Naive thymus-derived CD4-positive, alpha-beta T cell (primary cell): Measurements from ENCODE around the gene DGCR2. TPM values are rescaled to one million over a fixed set of nuclear protein-coding genes. Genes with fewer than 3 reads are reported as not detected.

Source experiments
- ATAC-seq: fragments of 150-1000 bp; cut with Tn5 transposase; 2 replicates; pipeline ENCODE4 v1.10.0; 2021; ENCODE audit warnings: mild to moderate bottlenecking, moderate library complexity
- CTCF ChIA-PET: fragments of 350-600 bp; sonication (Branson Sonifier 250); formaldehyde crosslinking; loops from one replicate; lab custom pipeline; 2021; ENCODE audit warnings: antibody characterized with exemption; lab: Charles Lee
- POLR2A ChIA-PET: fragments of 350-600 bp; sonication (Branson Sonifier 250); formaldehyde crosslinking; loops from one replicate; lab custom pipeline; 2021; ENCODE audit warnings: antibody characterized with exemption, inconsistent platforms; lab: Charles Lee
- DNase-seq, 9 donors: peaks; one replicate each; pipeline versions ENCODE4 v3.0.0 to v3.0.0-alpha.2; 2020 to 2022; ENCODE audit warnings: mixed read lengths in 1 of 9
- H3K27ac ChIP-seq: one replicate; pipeline ENCODE4 v1.7.0; 2013; ENCODE audit warnings: mild to moderate bottlenecking, low read depth, low read length, moderate library complexity
- H3K27me3 ChIP-seq, 2 donors: one replicate each; pipeline ENCODE4 v1.7.0; 2013; ENCODE audit warnings: low read length in 2 of 2, mild to moderate bottlenecking in 2 of 2, moderate library complexity in 2 of 2; ENCODE audit not compliant: control insufficient read depth in 2 of 2, insufficient read depth in 2 of 2
- H3K36me3 ChIP-seq, 3 experiments: 1 replicate in 2 of 3; 2 replicates in 1 of 3; pipeline ENCODE4 v1.7.0; 2013; ENCODE audit warnings: low read length in 3 of 3, mild to moderate bottlenecking in 3 of 3, moderate library complexity in 1 of 3; ENCODE audit not compliant: insufficient read depth in 3 of 3, control insufficient read depth in 2 of 3
- H3K4me1 ChIP-seq, 2 donors: one replicate each; pipeline ENCODE4 v1.7.0; 2013; ENCODE audit warnings: low read length in 2 of 2, mild to moderate bottlenecking in 2 of 2, moderate library complexity in 1 of 2; ENCODE audit not compliant: control insufficient read depth in 2 of 2, insufficient read depth in 2 of 2
- H3K4me3 ChIP-seq: 2 replicates; pipeline ENCODE4 v1.7.0; 2013; ENCODE audit warnings: mild to moderate bottlenecking, low read length
- H3K9me3 ChIP-seq, 3 experiments: 1 replicate in 2 of 3; 2 replicates in 1 of 3; pipeline ENCODE4 v1.7.0; 2013; ENCODE audit warnings: low read length in 3 of 3; ENCODE audit not compliant: control insufficient read depth in 2 of 3
- H3K27ac Mint-ChIP-seq, 9 donors: one replicate each; pipeline ENCODE4 v1.8.0; 2020 to 2022; ENCODE audit warnings: mixed read lengths in 9 of 9, mild to moderate bottlenecking in 8 of 9, moderate library complexity in 5 of 9, inconsistent platforms in 2 of 9
- H3K27me3 Mint-ChIP-seq, 5 donors: one replicate each; pipeline ENCODE4 v1.8.0; 2021 to 2022; ENCODE audit warnings: mixed read lengths in 5 of 5, mild to moderate bottlenecking in 1 of 5
- H3K36me3 Mint-ChIP-seq, 5 donors: one replicate each; pipeline ENCODE4 v1.8.0; 2020 to 2022; ENCODE audit warnings: mixed read lengths in 5 of 5, mild to moderate bottlenecking in 3 of 5, inconsistent platforms in 1 of 5
- H3K4me1 Mint-ChIP-seq, 7 donors: one replicate each; pipeline ENCODE4 v1.8.0; 2020 to 2022; ENCODE audit warnings: mixed read lengths in 7 of 7, mild to moderate bottlenecking in 3 of 7, inconsistent platforms in 1 of 7
- H3K4me3 Mint-ChIP-seq, 10 donors: one replicate each; pipeline ENCODE4 v1.8.0; 2020 to 2022; ENCODE audit warnings: mild to moderate bottlenecking in 10 of 10, mixed read lengths in 10 of 10, moderate library complexity in 6 of 10, inconsistent platforms in 2 of 10
- H3K9me3 Mint-ChIP-seq, 11 donors: one replicate each; pipeline ENCODE4 v1.8.0; 2020 to 2022; ENCODE audit warnings: mixed read lengths in 11 of 11, mild to moderate bottlenecking in 4 of 11, inconsistent platforms in 1 of 11, moderate library complexity in 1 of 11
- intact Hi-C, 2 donors: fragments of 100-400 bp; cut with micrococcal nuclease; formaldehyde crosslinking; loops; one replicate each; pipeline ENCODE4 v1.15.1; 2023
- polyA plus RNA-seq, 2 donors: library from polyadenylated mRNA; unstranded; fragments of 300-500 nt; fragmentation: Illumina TruSeq; gene quantifications; one replicate each; pipeline ENCODE4 v1.2.3, GENCODE V29; 2021
- total RNA-seq, 6 experiments: library from RNA in 5 of 6; stranded (reverse) in 5 of 6; gene quantifications; 1 replicate in 5 of 6; 2 replicates in 1 of 6; pipeline ENCODE4 v1.2.3 and lab custom pipeline; 2021 to 2026

Gene DGCR2
- total and polyA plus RNA-seq, 7 experiments from 2014 or later: 38.8 to 81.9 (median 50.4) TPM

- intact Hi-C loops: no loop called here
- H3K4me3 ChIP-seq: no peak overlapping the region
- H3K4me1 ChIP-seq: no peaks in the 10 kb centered on the region
- H3K4me3 Mint-ChIP-seq: no peak overlapping the region
- no peak overlapping the region for H3K27ac ChIP-seq
- peaks cover 0 to 12% (median 0%) of the 10 kb centered on the region in 7 donors for H3K4me1 Mint-ChIP-seq
- peaks cover 20 to 96% (median 23%) of the 10 kb centered on the region in 3 experiments for H3K36me3 ChIP-seq
- DNase-seq (no peak), ATAC-seq (no peak)
- H3K9me3 ChIP-seq: no peaks in the 10 kb centered on the region
- POLR2A ChIA-PET: no interaction called here
- peaks cover 8 to 51% (median 10%) of the 10 kb centered on the region in 5 donors for H3K36me3 Mint-ChIP-seq
- no peaks in the 10 kb centered on the region for H3K27me3 ChIP-seq
- CTCF ChIA-PET: interaction anchor here (0.6 kb wide), 1 partner anchor 11 kb away, joined by 3 read pairs; no protein-coding TSS in a partner anchor
- no peaks in the 10 kb centered on the region for H3K27me3 Mint-ChIP-seq
- H3K9me3 Mint-ChIP-seq: no peaks in the 10 kb centered on the region
- H3K27ac Mint-ChIP-seq: peak overlapping the region in 2 of 9 donors; percentile 41 to 45
These were observed 57.7 kb downstream of the DGCR2 start for GRCh38 chr22:19064354-19065054.

GRCh38 chr22:19063581-19064353, 58.4 kb downstream of the DGCR2 start:
- ChIA-PET POLR2A (interaction anchor here (0.5 to 0.6 kb wide), 2 partner anchors 47 to 180 kb away, joined by 3 read pairs; no protein-coding TSS in a partner anchor), CTCF (no interaction called here)
- Histone ChIP-seq H3K27ac (no peak overlapping the region), H3K9me3 (no peaks in the 10 kb centered on the region), H3K27me3 (no peaks in the 10 kb centered on the region), H3K4me1 (no peaks in the 10 kb centered on the region), H3K4me3 (no peak overlapping the region), H3K36me3 (peaks cover 20 to 96% (median 23%) of the 10 kb centered on the region in 3 experiments)
- no peak overlapping the region for H3K4me3 Mint-ChIP-seq
- H3K27ac Mint-ChIP-seq: peak overlapping the region in 1 of 9 donors; percentile 59
- peaks cover 0 to 17% (median 0%) of the 10 kb centered on the region in 7 donors for H3K4me1 Mint-ChIP-seq
- intact Hi-C loops: no loop called here
- H3K27me3 Mint-ChIP-seq: no peaks in the 10 kb centered on the region
- ATAC-seq (no peak), DNase-seq (no peak)
- no peaks in the 10 kb centered on the region for H3K9me3 Mint-ChIP-seq
- peaks cover 10 to 54% (median 12%) of the 10 kb centered on the region in 5 donors for H3K36me3 Mint-ChIP-seq

GRCh38 chr22:19062943-19063308, 59.3 kb downstream of the DGCR2 start:
- H3K4me3 Mint-ChIP-seq: no peak overlapping the region
- H3K27ac Mint-ChIP-seq: no peak overlapping the region
- peaks cover 20 to 96% (median 20%) of the 10 kb centered on the region in 3 experiments for H3K36me3 ChIP-seq
- peaks cover 10 to 59% (median 17%) of the 10 kb centered on the region in 5 donors for H3K36me3 Mint-ChIP-seq
- ATAC-seq (no peak), DNase-seq (no peak)
- H3K9me3 ChIP-seq: no peaks in the 10 kb centered on the region
- H3K27me3 Mint-ChIP-seq: no peaks in the 10 kb centered on the region
- intact Hi-C loops: no loop called here
- H3K27ac ChIP-seq: no peak overlapping the region
- H3K27me3 ChIP-seq: no peaks in the 10 kb centered on the region
- H3K9me3 Mint-ChIP-seq: no peaks in the 10 kb centered on the region
- no peaks in the 10 kb centered on the region for H3K4me1 ChIP-seq
- ChIA-PET CTCF (no interaction called here), POLR2A (interaction anchor here (0.5 to 0.6 kb wide), 2 partner anchors 47 to 181 kb away, joined by 3 read pairs; no protein-coding TSS in a partner anchor)
- H3K4me3 ChIP-seq: no peak overlapping the region
- peaks cover 0 to 25% (median 0%) of the 10 kb centered on the region in 7 donors for H3K4me1 Mint-ChIP-seq

- Mint-ChIP-seq H3K9me3 (no peaks in the 10 kb centered on the region), H3K4me3 (no peak overlapping the region), H3K4me1 (peaks cover 0 to 25% (median 0%) of the 10 kb centered on the region in 7 donors), H3K27ac (peak overlapping the region in 3 of 9 donors; percentile 6 to 41 (median 33)), H3K27me3 (no peaks in the 10 kb centered on the region), H3K36me3 (peaks cover 10 to 60% (median 17%) of the 10 kb centered on the region in 5 donors)
- Histone ChIP-seq H3K9me3 (no peaks in the 10 kb centered on the region), H3K27ac (no peak overlapping the region), H3K4me1 (no peaks in the 10 kb centered on the region), H3K4me3 (no peak overlapping the region), H3K36me3 (peaks cover 18 to 98% (median 20%) of the 10 kb centered on the region in 3 experiments), H3K27me3 (no peaks in the 10 kb centered on the region)
- DNase-seq (no peak), ATAC-seq (no peak)
- ChIA-PET CTCF (no interaction called here), POLR2A (no interaction called here)
- intact Hi-C loops: no loop called here
These were observed 59.9 kb downstream of the DGCR2 start for GRCh38 chr22:19062139-19062942.

- Mint-ChIP-seq H3K36me3 (peaks cover 10 to 67% (median 17%) of the 10 kb centered on the region in 5 donors), H3K4me3 (no peak overlapping the region), H3K4me1 (peaks cover 0 to 23% (median 0%) of the 10 kb centered on the region in 7 donors), H3K9me3 (no peaks in the 10 kb centered on the region), H3K27ac (peak overlapping the region in 2 of 9 donors; percentile 33 to 71), H3K27me3 (no peaks in the 10 kb centered on the region)
- H3K27ac ChIP-seq: no peak overlapping the region
- peaks cover 18 to 98% (median 20%) of the 10 kb centered on the region in 3 experiments for H3K36me3 ChIP-seq
- POLR2A ChIA-PET: interaction anchor here (0.7 kb wide), 1 partner anchor 11 kb away, joined by 3 read pairs; no protein-coding TSS in a partner anchor
- DNase-seq (no peak), ATAC-seq (no peak)
- H3K4me1 ChIP-seq: no peaks in the 10 kb centered on the region
- intact Hi-C loops: no loop called here
- no peaks in the 10 kb centered on the region for H3K27me3 ChIP-seq
- H3K9me3 ChIP-seq: no peaks in the 10 kb centered on the region
- CTCF ChIA-PET: no interaction called here
- no peak overlapping the region for H3K4me3 ChIP-seq
These were observed 60.6 kb downstream of the DGCR2 start for GRCh38 chr22:19061471-19062138.
